ENCODE results near the gene ACACB.

GRCh38 chr12:109093022-109093918 is 23.1 kb upstream of the ACACB start, which contains the start of gene ALKBH2:
- TF ChIP-seq CTCF (IDR thresholded peaks at IDR 0.05) (peak; percentile 89), HMGA2 (CRISPR knock-in tag; IDR thresholded peaks at IDR 0.05) (no peak), ATF1 (CRISPR knock-in tag; IDR thresholded peaks at IDR 0.05) (peak; percentile 82), TEAD4 (CRISPR knock-in tag; IDR thresholded peaks at IDR 0.05) (peak; percentile 84; the same call in 1 of the 2 replicates), NFYB (CRISPR knock-in tag; conservative IDR thresholded peaks at IDR 0.05; ENCODE audit: low read depth) (0 out of 2 replicates have a peak, but pooled peaks have one; percentile 9), NFE2L1 (CRISPR knock-in tag; IDR thresholded peaks at IDR 0.05) (peak; percentile 97), CREB1 (CRISPR knock-in tag; IDR thresholded peaks at IDR 0.05) (peak; percentile 97)
